ENCODE measurements around the gene ZNF680. TPM values are rescaled to one million over a fixed set of nuclear protein-coding genes. Genes with fewer than 3 reads are reported as not detected.

The ZNF680 gene
- total RNA-seq, 1 donor from 2014 or later, result 10.7 TPM

DNA sequence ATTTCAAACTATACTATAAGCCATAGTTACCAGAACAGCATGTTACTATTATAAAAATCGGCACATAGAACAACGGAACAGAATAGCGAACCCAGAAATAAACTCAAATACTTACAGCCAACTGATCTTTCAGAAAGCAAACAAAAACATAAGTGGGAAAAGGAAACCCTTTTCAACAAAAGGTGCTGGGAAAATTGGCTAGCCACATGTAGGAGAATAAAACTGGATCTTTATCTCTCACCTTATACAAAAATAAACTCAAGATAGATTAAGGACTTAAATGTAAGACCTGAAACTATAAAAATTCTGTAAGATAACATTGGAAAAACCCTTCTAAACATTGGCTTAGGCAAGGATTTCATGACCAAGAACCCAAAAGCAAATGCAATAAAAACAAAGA is 29.1 kb downstream of the ZNF680 start:
- Mint-ChIP-seq H3K4me3 (no peak overlapping the region), H3K27ac (no peak overlapping the region), H3K4me1 (peaks cover 3% of the 10 kb centered on the region), H3K36me3 (ENCODE audit: low read depth) (peaks cover 82% of the 10 kb centered on the region), H3K9me3 (peaks cover 47% of the 10 kb centered on the region), H3K27me3 (no peaks in the 10 kb centered on the region)
- DNase-seq, result no peak
- intact Hi-C loops (cut with micrococcal nuclease), result no loop called here

- H3K36me3 Mint-ChIP-seq (ENCODE audit: low read depth), result peaks cover 72% of the 10 kb centered on the region
- intact Hi-C loops (cut with micrococcal nuclease), result no loop called here
- H3K9me3 Mint-ChIP-seq, result peaks cover 40% of the 10 kb centered on the region
- DNase-seq, result no peak
- H3K4me1 Mint-ChIP-seq, result peaks cover 7% of the 10 kb centered on the region
- H3K27ac Mint-ChIP-seq, result no peak overlapping the region
- H3K27me3 Mint-ChIP-seq, result no peaks in the 10 kb centered on the region
- no peak overlapping the region for H3K4me3 Mint-ChIP-seq
Observed at GRCh38 chr7:64528770-64529169, 34.1 kb downstream of the ZNF680 start.

GRCh38 chr7:64521409-64521984 is 41.4 kb downstream of the ZNF680 start:
- no peak for DNase-seq
- Mint-ChIP-seq H3K4me3 (no peak overlapping the region), H3K9me3 (peaks cover 24% of the 10 kb centered on the region), H3K27me3 (no peaks in the 10 kb centered on the region), H3K27ac (no peak overlapping the region), H3K36me3 (ENCODE audit: low read depth) (peaks cover 58% of the 10 kb centered on the region), H3K4me1 (no peaks in the 10 kb centered on the region)
- intact Hi-C loops (cut with micrococcal nuclease), result no loop called here

DNA sequence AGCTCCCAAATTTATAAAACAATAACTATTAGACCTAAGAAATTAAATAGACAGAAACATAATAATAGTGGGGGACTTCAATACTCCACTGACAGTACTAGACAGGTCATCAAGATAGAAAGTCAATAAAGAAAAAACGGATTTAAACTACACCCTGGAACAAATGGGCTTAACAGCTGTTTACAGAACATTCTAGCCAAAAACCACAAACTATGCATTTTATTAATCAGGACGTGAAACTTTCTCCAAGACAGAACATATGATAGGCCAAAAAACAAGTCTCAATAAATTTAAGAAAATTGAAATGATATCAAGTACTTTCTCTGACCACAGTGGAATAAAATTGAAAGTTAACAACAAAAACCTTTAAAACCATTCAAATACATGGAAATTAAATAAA is 46.4 kb downstream of the ZNF680 start:
- intact Hi-C loops (cut with micrococcal nuclease), result no loop called here
- Mint-ChIP-seq H3K4me3 (no peak overlapping the region), H3K36me3 (ENCODE audit: low read depth) (peaks cover 48% of the 10 kb centered on the region), H3K4me1 (no peaks in the 10 kb centered on the region), H3K9me3 (peaks cover 22% of the 10 kb centered on the region), H3K27me3 (no peaks in the 10 kb centered on the region), H3K27ac (no peak overlapping the region)
- no peak for DNase-seq

DNA sequence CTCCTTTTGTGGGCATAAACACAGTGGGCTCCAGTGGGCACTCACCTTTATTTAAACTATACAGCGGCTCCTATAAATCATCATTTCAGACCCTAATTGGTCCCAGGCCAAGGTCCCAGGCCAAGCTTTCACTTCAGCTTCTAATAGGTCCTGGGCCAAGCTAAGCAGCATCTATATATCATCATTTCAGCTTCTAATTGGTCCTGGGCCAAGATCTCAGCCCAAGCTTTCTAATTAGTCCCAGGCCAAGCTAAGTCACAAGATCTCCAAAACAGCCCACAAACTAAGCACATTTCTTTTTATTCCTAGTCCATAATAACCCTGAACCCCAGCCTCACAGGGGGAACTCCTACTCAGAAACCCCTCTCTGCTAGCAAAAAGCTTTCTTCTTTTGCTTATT is 47.1 kb downstream of the ZNF680 start:
- Mint-ChIP-seq H3K9me3 (peaks cover 17% of the 10 kb centered on the region), H3K27me3 (no peaks in the 10 kb centered on the region), H3K4me1 (no peaks in the 10 kb centered on the region), H3K4me3 (no peak overlapping the region), H3K36me3 (ENCODE audit: low read depth) (peaks cover 45% of the 10 kb centered on the region), H3K27ac (no peak overlapping the region)
- no peak for DNase-seq
- intact Hi-C loops (cut with micrococcal nuclease), result no loop called here

GRCh38 chr7:64515330-64515729 is 47.5 kb downstream of the ZNF680 start:
- H3K27ac Mint-ChIP-seq, result no peak overlapping the region
- H3K4me1 Mint-ChIP-seq, result no peaks in the 10 kb centered on the region
- peaks cover 17% of the 10 kb centered on the region for H3K9me3 Mint-ChIP-seq
- DNase-seq, result no peak
- peaks cover 46% of the 10 kb centered on the region for H3K36me3 Mint-ChIP-seq (ENCODE audit: low read depth)
- intact Hi-C loops (cut with micrococcal nuclease), result no loop called here
- no peaks in the 10 kb centered on the region for H3K27me3 Mint-ChIP-seq
- H3K4me3 Mint-ChIP-seq, result no peak overlapping the region

GRCh38 chr7:64509583-64509982 is 53.3 kb downstream of the ZNF680 start:
- peaks cover 10% of the 10 kb centered on the region for H3K9me3 Mint-ChIP-seq
- intact Hi-C loops (cut with micrococcal nuclease), result no loop called here
- H3K4me3 Mint-ChIP-seq, result no peak overlapping the region
- no peaks in the 10 kb centered on the region for H3K4me1 Mint-ChIP-seq
- H3K27me3 Mint-ChIP-seq, result no peaks in the 10 kb centered on the region
- H3K27ac Mint-ChIP-seq, result no peak overlapping the region
- H3K36me3 Mint-ChIP-seq (ENCODE audit: low read depth), result peaks cover 20% of the 10 kb centered on the region
- DNase-seq, result no peak

DNA sequence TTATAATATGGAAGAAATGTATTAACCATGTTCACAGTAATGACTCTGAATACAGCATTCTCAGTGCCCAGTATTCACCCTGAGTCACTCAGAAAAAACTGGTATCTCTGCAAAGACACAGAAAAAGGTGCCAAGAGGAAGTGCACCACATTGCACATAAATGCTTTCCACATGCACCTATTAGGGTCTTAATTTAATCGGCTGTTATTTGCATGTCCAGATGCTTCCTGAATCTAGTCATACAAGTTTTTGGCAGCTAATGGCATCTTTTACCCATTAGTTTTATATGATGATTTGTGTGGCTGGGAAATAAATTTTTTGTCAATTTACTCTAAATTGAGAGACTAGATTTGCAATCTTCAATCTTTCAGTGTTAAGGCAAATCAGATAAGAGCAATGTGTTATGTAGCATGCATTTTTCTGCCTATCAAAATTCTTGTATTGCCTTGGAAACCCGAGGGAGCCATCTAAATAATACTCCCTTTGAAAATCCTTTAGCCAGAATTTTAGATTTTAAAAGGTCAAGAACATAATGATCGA is 58.2 kb downstream of the ZNF680 start:
- H3K27me3 Mint-ChIP-seq, result no peaks in the 10 kb centered on the region
- DNase-seq, result no peak
- H3K4me3 Mint-ChIP-seq, result no peak overlapping the region
- intact Hi-C loops (cut with micrococcal nuclease), result no loop called here
- H3K36me3 Mint-ChIP-seq (ENCODE audit: low read depth), result peaks cover 9% of the 10 kb centered on the region
- H3K9me3 Mint-ChIP-seq, result peaks cover 24% of the 10 kb centered on the region
- H3K4me1 Mint-ChIP-seq, result no peaks in the 10 kb centered on the region
- no peak overlapping the region for H3K27ac Mint-ChIP-seq

DNA sequence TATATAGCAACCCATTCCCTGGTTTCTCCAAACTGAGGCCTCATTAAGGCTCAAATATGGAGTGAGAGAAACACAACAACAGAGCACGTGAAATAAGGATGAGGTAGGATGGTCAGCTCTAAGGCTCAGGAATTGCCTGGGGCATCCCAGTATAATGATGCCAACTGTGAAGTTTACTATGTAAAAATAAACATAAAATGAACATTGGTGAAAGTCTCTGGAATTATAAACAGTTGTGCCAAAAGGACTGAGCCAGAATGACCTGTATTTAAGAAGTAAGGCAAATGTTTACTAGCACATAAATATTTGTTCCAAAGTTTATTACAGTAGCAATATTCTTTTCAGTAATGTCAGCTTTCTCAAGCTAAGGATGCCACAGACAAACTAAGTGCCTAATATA is 64.6 kb downstream of the ZNF680 start:
- Mint-ChIP-seq H3K9me3 (peaks cover 16% of the 10 kb centered on the region), H3K36me3 (ENCODE audit: low read depth) (no peaks in the 10 kb centered on the region), H3K4me1 (no peaks in the 10 kb centered on the region), H3K27ac (no peak overlapping the region), H3K4me3 (no peak overlapping the region), H3K27me3 (no peaks in the 10 kb centered on the region)
- no peak for DNase-seq
- intact Hi-C loops (cut with micrococcal nuclease), result no loop called here

GRCh38 chr7:64494912-64495461 is 67.9 kb downstream of the ZNF680 start:
- H3K4me1 Mint-ChIP-seq, result no peaks in the 10 kb centered on the region
- H3K36me3 Mint-ChIP-seq (ENCODE audit: low read depth), result no peaks in the 10 kb centered on the region
- intact Hi-C loops (cut with micrococcal nuclease), result no loop called here
- no peak overlapping the region for H3K4me3 Mint-ChIP-seq
- no peak overlapping the region for H3K27ac Mint-ChIP-seq
- H3K9me3 Mint-ChIP-seq, result peaks cover 3% of the 10 kb centered on the region
- DNase-seq, result no peak
- H3K27me3 Mint-ChIP-seq, result no peaks in the 10 kb centered on the region

DNA sequence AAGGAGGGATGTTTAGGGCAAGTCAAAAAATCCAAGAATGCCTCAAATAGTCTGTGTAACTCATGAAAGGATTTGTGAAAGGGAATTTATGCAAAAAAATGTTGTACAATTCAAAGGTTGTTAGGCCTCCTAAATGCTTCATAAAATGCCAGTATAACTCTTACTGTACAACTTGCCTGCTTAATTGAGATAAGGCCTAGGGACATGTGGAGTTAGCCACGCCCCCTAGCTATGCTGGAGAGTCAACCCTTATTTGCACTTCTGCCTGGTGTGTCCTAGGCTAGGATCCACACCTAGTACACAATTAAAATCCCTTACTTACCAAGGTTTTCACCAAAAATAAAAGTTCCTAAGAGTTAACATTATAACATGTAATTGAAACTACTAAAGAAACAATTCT is 77.2 kb downstream of the ZNF680 start:
- H3K4me1 Mint-ChIP-seq, result no peaks in the 10 kb centered on the region
- no peak overlapping the region for H3K4me3 Mint-ChIP-seq
- no peaks in the 10 kb centered on the region for H3K27me3 Mint-ChIP-seq
- no peak overlapping the region for H3K27ac Mint-ChIP-seq
- DNase-seq, result no peak
- intact Hi-C loops (cut with micrococcal nuclease), result no loop called here
- peaks cover 3% of the 10 kb centered on the region for H3K9me3 Mint-ChIP-seq
- H3K36me3 Mint-ChIP-seq (ENCODE audit: low read depth), result no peaks in the 10 kb centered on the region

Other genes with a start within 250 kb of the ZNF680 start
- 18.7 and 22.6 TPM in 2 replicates for gene ZNF736, start 249.1 kb downstream of the ZNF680 start, total RNA-seq
- gene ZNF107, start 103.1 kb upstream of the ZNF680 start, total RNA-seq, result 13.0 and 13.3 TPM in 2 replicates
- gene ZNF138, start 231.4 kb upstream of the ZNF680 start, total RNA-seq, result 8.6 and 9.2 TPM in 2 replicates